Measurements from ENCODE around the gene ZDHHC11. TPM values are rescaled to one million over a fixed set of nuclear protein-coding genes. Genes with fewer than 3 reads are reported as not detected.
"Not testable (repeated sequence)": the region's sequence is repeated elsewhere in the genome, so short reads cannot be mapped to it uniquely, and the experiment has no call there.

Gene ZDHHC11
- total RNA-seq, 1 donor from 2014 or later = 73.0 TPM

- peaks cover 11% of the 10 kb centered on the region for H3K27me3 Mint-ChIP-seq (ENCODE audit: unreplicated experiment)
- H3K9me3 Mint-ChIP-seq (ENCODE audit: unreplicated experiment) = peaks cover 13% of the 10 kb centered on the region
- DNase-seq = no peak
- TF ChIP-seq CTCF (IDR thresholded peaks at IDR 0.05; ENCODE audit: partially characterized antibody, unreplicated experiment) = no peak
- H3K27ac Mint-ChIP-seq (ENCODE audit: unreplicated experiment) = no peak overlapping the region
- no peak overlapping the region for H3K4me3 Mint-ChIP-seq (ENCODE audit: unreplicated experiment)
- peaks cover 15% of the 10 kb centered on the region for H3K4me1 Mint-ChIP-seq (ENCODE audit: low read depth, unreplicated experiment)
- H3K36me3 Mint-ChIP-seq (ENCODE audit: unreplicated experiment) = peaks cover 5% of the 10 kb centered on the region
Observed at GRCh38 chr5:756865-757345, 93.9 kb downstream of the ZDHHC11 start.

GRCh38 chr5:756171-756570 lies 94.6 kb downstream of the ZDHHC11 start:
- no peak overlapping the region for H3K4me3 Mint-ChIP-seq (ENCODE audit: unreplicated experiment)
- H3K27ac Mint-ChIP-seq (ENCODE audit: unreplicated experiment) = no peak overlapping the region
- TF ChIP-seq CTCF (IDR thresholded peaks at IDR 0.05; ENCODE audit: partially characterized antibody, unreplicated experiment) = no peak
- H3K4me1 Mint-ChIP-seq (ENCODE audit: low read depth, unreplicated experiment) = peaks cover 12% of the 10 kb centered on the region
- peaks cover 5% of the 10 kb centered on the region for H3K36me3 Mint-ChIP-seq (ENCODE audit: unreplicated experiment)
- DNase-seq = no peak
- H3K9me3 Mint-ChIP-seq (ENCODE audit: unreplicated experiment) = peaks cover 7% of the 10 kb centered on the region
- H3K27me3 Mint-ChIP-seq (ENCODE audit: unreplicated experiment) = peaks cover 11% of the 10 kb centered on the region

- not testable (repeated sequence) for H3K27me3 Mint-ChIP-seq (ENCODE audit: unreplicated experiment); H3K9me3 Mint-ChIP-seq (ENCODE audit: unreplicated experiment); H3K27ac Mint-ChIP-seq (ENCODE audit: unreplicated experiment); H3K36me3 Mint-ChIP-seq (ENCODE audit: unreplicated experiment); DNase-seq; H3K4me3 Mint-ChIP-seq (ENCODE audit: unreplicated experiment); H3K4me1 Mint-ChIP-seq (ENCODE audit: low read depth, unreplicated experiment)
Observed at GRCh38 chr5:754143-754632, 96.6 kb downstream of the ZDHHC11 start.

GRCh38 chr5:753567-754142 lies 97.1 kb downstream of the ZDHHC11 start:
- not testable (repeated sequence) for H3K36me3 Mint-ChIP-seq (ENCODE audit: unreplicated experiment); H3K4me3 Mint-ChIP-seq (ENCODE audit: unreplicated experiment); H3K27me3 Mint-ChIP-seq (ENCODE audit: unreplicated experiment); H3K9me3 Mint-ChIP-seq (ENCODE audit: unreplicated experiment); H3K27ac Mint-ChIP-seq (ENCODE audit: unreplicated experiment); DNase-seq; H3K4me1 Mint-ChIP-seq (ENCODE audit: low read depth, unreplicated experiment)

GRCh38 chr5:752532-753115 lies 98.2 kb downstream of the ZDHHC11 start:
- H3K9me3 Mint-ChIP-seq (ENCODE audit: unreplicated experiment); H3K4me3 Mint-ChIP-seq (ENCODE audit: unreplicated experiment); H3K27me3 Mint-ChIP-seq (ENCODE audit: unreplicated experiment); H3K4me1 Mint-ChIP-seq (ENCODE audit: low read depth, unreplicated experiment); DNase-seq; H3K36me3 Mint-ChIP-seq (ENCODE audit: unreplicated experiment); H3K27ac Mint-ChIP-seq (ENCODE audit: unreplicated experiment): not testable (repeated sequence)

GRCh38 chr5:751992-752391 lies 98.8 kb downstream of the ZDHHC11 start:
- DNase-seq; H3K9me3 Mint-ChIP-seq (ENCODE audit: unreplicated experiment); H3K36me3 Mint-ChIP-seq (ENCODE audit: unreplicated experiment); H3K27me3 Mint-ChIP-seq (ENCODE audit: unreplicated experiment); H3K4me3 Mint-ChIP-seq (ENCODE audit: unreplicated experiment); H3K27ac Mint-ChIP-seq (ENCODE audit: unreplicated experiment); H3K4me1 Mint-ChIP-seq (ENCODE audit: low read depth, unreplicated experiment): not testable (repeated sequence)

GRCh38 chr5:751496-751895 lies 99.3 kb downstream of the ZDHHC11 start:
- no peaks in the 10 kb centered on the region for H3K36me3 Mint-ChIP-seq (ENCODE audit: unreplicated experiment)
- peaks cover 1% of the 10 kb centered on the region for H3K4me1 Mint-ChIP-seq (ENCODE audit: low read depth, unreplicated experiment)
- H3K27me3 Mint-ChIP-seq (ENCODE audit: unreplicated experiment) = no peaks in the 10 kb centered on the region
- no peak overlapping the region for H3K4me3 Mint-ChIP-seq (ENCODE audit: unreplicated experiment)
- no peak for TF ChIP-seq CTCF (IDR thresholded peaks at IDR 0.05; ENCODE audit: partially characterized antibody, unreplicated experiment)
- no peak for DNase-seq
- no peak overlapping the region for H3K27ac Mint-ChIP-seq (ENCODE audit: unreplicated experiment)
- H3K9me3 Mint-ChIP-seq (ENCODE audit: unreplicated experiment) = peaks cover 5% of the 10 kb centered on the region

GRCh38 chr5:750226-750625 lies 100.6 kb downstream of the ZDHHC11 start:
- H3K9me3 Mint-ChIP-seq (ENCODE audit: unreplicated experiment); H3K36me3 Mint-ChIP-seq (ENCODE audit: unreplicated experiment); H3K4me3 Mint-ChIP-seq (ENCODE audit: unreplicated experiment); H3K27me3 Mint-ChIP-seq (ENCODE audit: unreplicated experiment); H3K27ac Mint-ChIP-seq (ENCODE audit: unreplicated experiment); DNase-seq; H3K4me1 Mint-ChIP-seq (ENCODE audit: low read depth, unreplicated experiment): not testable (repeated sequence)

Data from glutamatergic neuron (in vitro differentiated cells).